Natural killer cell (primary cell): ENCODE data around the gene P4HB. TPM values are rescaled to one million over a fixed set of nuclear protein-coding genes. Genes with fewer than 3 reads are reported as not detected.

Source experiments
- ATAC-seq, 3 donors: fragments of 150-1000 bp in 2 of 3; fragments of 200-7000 bp in 1 of 3; cut with Tn5 transposase; 1 replicate in 1 of 3; 2 replicates in 2 of 3; pipeline ENCODE4 v1.10.0; 2021; ENCODE audit warnings: mild to moderate bottlenecking in 2 of 3, moderate library complexity in 2 of 3
- DNase-seq, 2 donors: peaks; one replicate each; pipeline versions ENCODE4 v3.0.0 to v3.0.0-alpha.2; 2013 to 2021; ENCODE audit warnings: mixed read lengths in 1 of 2
- H3K27ac ChIP-seq: one replicate; pipeline ENCODE4 v1.5.1; 2013; ENCODE audit warnings: mild to moderate bottlenecking, low read length
- H3K27me3 ChIP-seq: one replicate; pipeline ENCODE4 v1.6.1; 2013; ENCODE audit warnings: low read length; ENCODE audit not compliant: control insufficient read depth, insufficient read depth
- H3K36me3 ChIP-seq: one replicate; pipeline ENCODE4 v1.6.1; 2013; ENCODE audit warnings: low read length; ENCODE audit not compliant: control insufficient read depth, insufficient read depth
- H3K4me1 ChIP-seq: one replicate; pipeline ENCODE4 v1.6.1; 2013; ENCODE audit warnings: low read length; ENCODE audit not compliant: control insufficient read depth, insufficient read depth
- H3K4me3 ChIP-seq: one replicate; pipeline ENCODE4 v1.5.1; 2013; ENCODE audit warnings: low read length
- H3K9me3 ChIP-seq: one replicate; pipeline ENCODE4 v1.6.1; 2013; ENCODE audit warnings: low read length; ENCODE audit not compliant: control insufficient read depth, insufficient read depth
- H3K27ac Mint-ChIP-seq, 2 donors: one replicate each; pipeline ENCODE4 v1.8.0; 2022; ENCODE audit warnings: mild to moderate bottlenecking in 2 of 2, mixed read lengths in 2 of 2, moderate library complexity in 1 of 2
- H3K27me3 Mint-ChIP-seq, 2 donors: one replicate each; pipeline ENCODE4 v1.8.0; 2022; ENCODE audit warnings: low read depth in 2 of 2, mixed read lengths in 2 of 2
- H3K36me3 Mint-ChIP-seq: one replicate; pipeline ENCODE4 v1.8.0; 2022; ENCODE audit warnings: mixed read lengths
- H3K4me1 Mint-ChIP-seq, 2 donors: one replicate each; pipeline ENCODE4 v1.8.0; 2022; ENCODE audit warnings: mixed read lengths in 2 of 2
- H3K4me3 Mint-ChIP-seq: one replicate; pipeline ENCODE4 v1.8.0; 2022; ENCODE audit warnings: mild to moderate bottlenecking, moderate library complexity, mixed read lengths
- H3K9me3 Mint-ChIP-seq, 2 donors: one replicate each; pipeline ENCODE4 v1.8.0; 2022; ENCODE audit warnings: mixed read lengths in 2 of 2
- WGBS: methylation state at CpG from one replicate; pipeline ENCODE4 v1.1.7; 2013; ENCODE audit warnings: missing lambda C conversion rate; ENCODE audit not compliant: insufficient coverage; 5-methylcytosine and 5-hydroxymethylcytosine counted together
- intact Hi-C: fragments of 100-400 bp; cut with micrococcal nuclease; formaldehyde crosslinking; loops from one replicate; pipeline ENCODE4 v1.14.2; 2022
- total RNA-seq, 4 donors: library from RNA; stranded (reverse); fragments of 120-200 nt in 1 of 4; gene quantifications; one replicate each; pipeline versions ENCODE4 v1.2.3 to v1.2.4, GENCODE V29; 2013 to 2022
- TF ChIP-seq, protein P1 (sequence below): fragments of 200-600 bp; IDR thresholded peaks from one replicate; pipeline ENCODE4 v1.8.0; 2022; ENCODE audit warnings: antibody characterized with exemption

P4HB gene
- total RNA-seq, 3 donors from 2014 or later (not counting 1 experiment from before 2014, with no cell fraction given), result 334 to 468 (median 386) TPM

- ATAC-seq (no peak), DNase-seq (no peak)
- TF ChIP-seq, protein P1, sequence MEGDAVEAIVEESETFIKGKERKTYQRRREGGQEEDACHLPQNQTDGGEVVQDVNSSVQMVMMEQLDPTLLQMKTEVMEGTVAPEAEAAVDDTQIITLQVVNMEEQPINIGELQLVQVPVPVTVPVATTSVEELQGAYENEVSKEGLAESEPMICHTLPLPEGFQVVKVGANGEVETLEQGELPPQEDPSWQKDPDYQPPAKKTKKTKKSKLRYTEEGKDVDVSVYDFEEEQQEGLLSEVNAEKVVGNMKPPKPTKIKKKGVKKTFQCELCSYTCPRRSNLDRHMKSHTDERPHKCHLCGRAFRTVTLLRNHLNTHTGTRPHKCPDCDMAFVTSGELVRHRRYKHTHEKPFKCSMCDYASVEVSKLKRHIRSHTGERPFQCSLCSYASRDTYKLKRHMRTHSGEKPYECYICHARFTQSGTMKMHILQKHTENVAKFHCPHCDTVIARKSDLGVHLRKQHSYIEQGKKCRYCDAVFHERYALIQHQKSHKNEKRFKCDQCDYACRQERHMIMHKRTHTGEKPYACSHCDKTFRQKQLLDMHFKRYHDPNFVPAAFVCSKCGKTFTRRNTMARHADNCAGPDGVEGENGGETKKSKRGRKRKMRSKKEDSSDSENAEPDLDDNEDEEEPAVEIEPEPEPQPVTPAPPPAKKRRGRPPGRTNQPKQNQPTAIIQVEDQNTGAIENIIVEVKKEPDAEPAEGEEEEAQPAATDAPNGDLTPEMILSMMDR, result no peak
- Mint-ChIP-seq H3K9me3 (no peaks in the 10 kb centered on the region), H3K27ac (no peak overlapping the region), H3K36me3 (no peaks in the 10 kb centered on the region), H3K4me3 (no peak overlapping the region), H3K4me1 (peaks cover 0 to 4% of the 10 kb centered on the region in 2 donors), H3K27me3 (peaks cover 25 to 34% of the 10 kb centered on the region in 2 donors)
- intact Hi-C loops, result no loop called here
- no peaks in the 10 kb centered on the region for H3K4me1 ChIP-seq
- peaks cover 17% of the 10 kb centered on the region for H3K27me3 ChIP-seq
- no peak overlapping the region for H3K4me3 ChIP-seq
- H3K9me3 ChIP-seq, result no peaks in the 10 kb centered on the region
- H3K27ac ChIP-seq, result no peak overlapping the region
- WGBS, result 87% methylated on average over 9 of the region's 9 CpGs
- H3K36me3 ChIP-seq, result no peaks in the 10 kb centered on the region
Observed at GRCh38 chr17:81801327-81801726, 59.0 kb downstream of the P4HB start.

- TF ChIP-seq, protein P1, result no peak
- Histone ChIP-seq H3K27me3 (no peaks in the 10 kb centered on the region), H3K4me3 (no peak overlapping the region), H3K9me3 (no peaks in the 10 kb centered on the region), H3K36me3 (no peaks in the 10 kb centered on the region), H3K27ac (no peak overlapping the region), H3K4me1 (no peaks in the 10 kb centered on the region)
- no peak for DNase-seq
- H3K9me3 Mint-ChIP-seq, result no peaks in the 10 kb centered on the region
- H3K4me3 Mint-ChIP-seq, result no peak overlapping the region
- H3K27ac Mint-ChIP-seq, result no peak overlapping the region
- no peaks in the 10 kb centered on the region for H3K4me1 Mint-ChIP-seq
- 71% methylated on average over 8 of the region's 8 CpGs for WGBS
- ATAC-seq, result peak in 1 of 3 donors; percentile 30
- no peaks in the 10 kb centered on the region for H3K36me3 Mint-ChIP-seq
- intact Hi-C loops, result no loop called here
- no peaks in the 10 kb centered on the region for H3K27me3 Mint-ChIP-seq
Observed at GRCh38 chr17:81794509-81794908, 65.8 kb downstream of the P4HB start.

DNA sequence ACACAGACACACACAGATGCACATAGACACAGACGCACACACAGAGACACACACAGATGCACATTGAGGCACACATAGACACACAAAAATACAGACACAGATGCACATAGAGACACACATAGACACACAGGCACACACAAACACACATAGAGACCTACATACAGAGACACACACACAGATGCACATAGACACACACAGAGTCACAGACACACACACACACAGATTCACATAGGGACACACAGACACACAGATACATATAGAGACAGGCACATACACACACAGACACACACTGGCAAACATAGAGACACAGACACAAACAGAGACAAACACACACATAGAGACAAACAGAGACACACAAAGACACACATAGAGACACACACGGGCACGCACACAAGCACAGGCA is 66.3 kb downstream of the P4HB start:
- Mint-ChIP-seq H3K4me1 (no peaks in the 10 kb centered on the region), H3K27ac (no peak overlapping the region), H3K36me3 (no peaks in the 10 kb centered on the region), H3K27me3 (no peaks in the 10 kb centered on the region), H3K4me3 (no peak overlapping the region), H3K9me3 (no peaks in the 10 kb centered on the region)
- Histone ChIP-seq H3K27ac (no peak overlapping the region), H3K27me3 (no peaks in the 10 kb centered on the region), H3K9me3 (no peaks in the 10 kb centered on the region), H3K4me1 (no peaks in the 10 kb centered on the region), H3K36me3 (no peaks in the 10 kb centered on the region), H3K4me3 (no peak overlapping the region)
- 97% methylated on average over 3 of the region's 3 CpGs for WGBS
- DNase-seq (no peak), ATAC-seq (peak in 1 of 3 donors; percentile 7)
- TF ChIP-seq, protein P1, result no peak
- intact Hi-C loops, result no loop called here

Other genes starting within 250 kb of the P4HB start
- gene NPLOC4, start 223.4 kb downstream of the P4HB start, total RNA-seq, result 100 to 1,000 TPM in 1 of 3 donors, 10 to 100 TPM in 2; 96.2 to 117 (median 99.1) TPM
- under 1 TPM; 0.24 to 0.35 (median 0.29) TPM for gene TSPAN10, start 223.3 kb downstream of the P4HB start, total RNA-seq
- gene PDE6G, start 204.0 kb downstream of the P4HB start, total RNA-seq, result 10 to 100 TPM; 21.9 to 42.8 (median 26.6) TPM
- 10 to 100 TPM; 29.9 to 35.0 (median 32.4) TPM for gene OXLD1, start 193.9 kb downstream of the P4HB start, total RNA-seq
- 10 to 100 TPM; 15.6 to 24.2 (median 22.1) TPM for gene CCDC137, start 193.8 kb downstream of the P4HB start, total RNA-seq
- 10 to 100 TPM; 23.3 to 47.9 (median 39.3) TPM for gene ARL16, start 176.7 kb downstream of the P4HB start, total RNA-seq
- gene HGS, start 176.5 kb downstream of the P4HB start, total RNA-seq, result 100 to 1,000 TPM; 179 to 186 (median 181) TPM
- gene MRPL12, start 157.2 kb downstream of the P4HB start, total RNA-seq, result 10 to 100 TPM; 16.3 to 24.4 (median 17.5) TPM
- 1 to 10 TPM; 5.7 to 6.3 (median 5.8) TPM for gene SLC25A10, start 148.3 kb downstream of the P4HB start, total RNA-seq
- gene GCGR, start 56.4 kb downstream of the P4HB start, total RNA-seq, result not detected
- gene MCRIP1, start 27.2 kb downstream of the P4HB start, total RNA-seq, result 10 to 100 TPM; 81.1 to 95.5 (median 84.2) TPM
- gene PPP1R27, start 25.5 kb downstream of the P4HB start, total RNA-seq, result not detected
- 100 to 1,000 TPM; 600 to 824 (median 689) TPM for gene ARHGDIA, start 10.8 kb upstream of the P4HB start, total RNA-seq
- 100 to 1,000 TPM in 2 of 3 donors, 10 to 100 TPM in 1; 91.5 to 115 (median 105) TPM for gene ALYREF, start 31.1 kb upstream of the P4HB start, total RNA-seq
- 10 to 100 TPM; 40.1 to 50.9 (median 41.5) TPM for gene ANAPC11, start 31.2 kb upstream of the P4HB start, total RNA-seq
- under 1 TPM in 2 of 3 donors, not detected in 1; 0.18 to 0.31 TPM for gene NPB, start 41.7 kb upstream of the P4HB start, total RNA-seq
- 10 to 100 TPM; 30.6 to 34.4 (median 34.2) TPM for gene PCYT2, start 50.9 kb upstream of the P4HB start, total RNA-seq
- gene SIRT7, start 57.6 kb upstream of the P4HB start, total RNA-seq, result 100 to 1,000 TPM in 1 of 3 donors, 10 to 100 TPM in 2; 75.8 to 102 (median 94.9) TPM
- 10 to 100 TPM; 11.9 to 14.6 (median 13.2) TPM for gene MAFG, start 67.2 kb upstream of the P4HB start, total RNA-seq
- 1 to 10 TPM in 1 of 3 donors, not detected in 2; 3.4 TPM for gene PYCR1, start 76.8 kb upstream of the P4HB start, total RNA-seq
- gene MYADML2, start 86.7 kb upstream of the P4HB start, total RNA-seq, result not detected
- not detected for gene NOTUM, start 100.7 kb upstream of the P4HB start, total RNA-seq
- gene ASPSCR1, start 117.1 kb upstream of the P4HB start, total RNA-seq, result 10 to 100 TPM; 29.7 to 43.5 (median 40.8) TPM
- gene CENPX, start 162.3 kb upstream of the P4HB start, total RNA-seq, result 10 to 100 TPM; 22.8 to 29.6 (median 27.0) TPM
- gene LRRC45, start 162.8 kb upstream of the P4HB start, total RNA-seq, result 10 to 100 TPM; 15.9 to 21.6 (median 16.8) TPM
- gene RAC3, start 171.1 kb upstream of the P4HB start, total RNA-seq, result 1 to 10 TPM in 2 of 3 donors, under 1 TPM in 1; 0.61 to 2.2 (median 2.1) TPM
- gene DCXR, start 177.2 kb upstream of the P4HB start, total RNA-seq, result 100 to 1,000 TPM in 2 of 3 donors, 10 to 100 TPM in 1; 93.9 to 171 (median 145) TPM
- 10 to 100 TPM; 22.7 to 26.7 (median 23.2) TPM for gene RFNG, start 191.3 kb upstream of the P4HB start, total RNA-seq
- 10 to 100 TPM; 78.9 to 87.6 (median 85.3) TPM for gene GPS1, start 191.4 kb upstream of the P4HB start, total RNA-seq
- 100 to 1,000 TPM; 122 to 144 (median 136) TPM for gene DUS1L, start 205.3 kb upstream of the P4HB start, total RNA-seq
- 10 to 100 TPM; 53.8 to 56.2 (median 54.0) TPM for gene FASN, start 237.7 kb upstream of the P4HB start, total RNA-seq